GM18520 (cell line): ENCODE data around the gene SDE2.
A peak's percentile ranks its signal among the peaks of the same experiment; 100 is the strongest.
"Not testable (repeated sequence)": the region's sequence is repeated elsewhere in the genome, so short reads cannot be mapped to it uniquely, and the experiment has no call there.

ENCODE experiments used
- ATAC-seq: cut with Tn5 transposase; IDR thresholded peaks from one replicate; pipeline ENCODE4 v1.9.1; 2021; ENCODE audit not compliant: unreplicated experiment

SDE2 gene

DNA sequence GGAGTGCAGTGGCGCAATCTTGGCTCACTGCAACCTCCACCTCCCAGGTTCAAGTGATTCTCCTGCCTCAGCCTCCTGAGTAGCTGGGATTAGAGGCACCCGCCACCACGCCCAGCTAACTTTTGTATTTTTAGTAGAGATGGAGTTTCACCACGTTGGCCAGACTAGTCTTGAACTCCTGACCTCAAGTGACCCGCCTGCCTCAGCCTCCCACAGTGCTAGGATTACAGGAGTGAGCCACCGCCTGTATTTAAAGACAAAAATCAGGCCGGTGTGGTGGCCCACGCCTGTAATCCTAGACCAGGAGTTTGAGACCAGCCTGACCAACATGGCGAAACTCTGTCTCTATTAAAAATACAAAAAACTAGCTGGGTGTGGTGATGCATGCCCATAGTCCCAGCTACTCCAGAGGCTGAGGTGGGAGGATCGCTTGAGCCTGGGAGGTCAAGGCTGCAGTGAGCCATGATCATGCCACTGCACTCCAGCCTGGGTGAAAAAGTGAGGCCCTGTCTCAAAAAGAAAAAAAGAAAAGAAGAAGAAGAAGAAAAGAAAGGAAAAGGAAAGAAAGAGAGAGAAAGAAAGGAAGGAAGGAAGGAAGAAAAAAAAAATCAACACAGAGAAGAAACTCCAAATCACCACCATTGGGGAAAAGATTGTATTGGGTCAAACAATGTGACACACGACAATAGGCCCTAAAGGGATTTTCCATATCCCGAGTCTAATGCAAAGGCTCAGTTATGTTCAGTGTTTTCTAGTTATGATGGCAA, 8.2 kb upstream of the SDE2 start:
- ATAC-seq = not testable (repeated sequence)

DNA sequence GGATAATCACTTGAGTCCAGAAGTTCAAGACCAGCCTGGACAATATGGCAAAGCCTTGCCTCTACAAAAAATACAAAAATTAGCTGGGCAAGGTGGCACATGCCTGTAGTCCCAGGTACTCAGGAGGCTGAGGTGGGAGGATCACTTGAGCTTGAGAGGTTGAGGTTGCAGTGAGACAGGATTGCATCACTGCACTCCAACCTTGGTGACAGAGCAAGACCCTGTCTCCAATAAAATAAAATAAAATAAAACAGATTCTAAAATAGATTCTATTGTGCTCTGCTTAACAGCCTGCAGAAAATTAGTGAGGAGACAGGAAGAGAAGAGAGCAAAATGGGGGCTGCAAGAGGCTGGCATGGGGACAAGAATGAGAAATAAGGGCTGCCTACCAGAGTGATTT, 7.5 kb upstream of the SDE2 start:
- no peak for ATAC-seq

DNA sequence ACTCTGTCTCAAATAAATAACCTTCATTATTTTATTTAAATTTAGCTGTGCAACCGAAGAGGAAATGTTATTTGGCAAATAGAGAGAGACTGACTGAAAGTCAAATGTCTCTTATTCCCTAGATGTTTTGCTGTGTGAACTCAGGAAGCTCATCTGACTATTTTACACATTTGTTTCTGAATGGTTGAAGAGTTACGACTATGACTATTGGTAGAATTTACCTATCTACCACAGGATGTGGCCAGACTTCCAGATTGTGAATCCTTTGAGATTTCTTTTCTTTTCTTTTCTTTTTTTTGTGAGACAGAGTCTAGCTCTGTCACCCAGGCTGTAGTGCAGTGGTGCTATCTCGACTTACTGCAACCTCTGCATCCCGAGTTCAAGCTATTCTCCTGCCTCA, 5.3 kb upstream of the SDE2 start:
- ATAC-seq = no peak

DNA sequence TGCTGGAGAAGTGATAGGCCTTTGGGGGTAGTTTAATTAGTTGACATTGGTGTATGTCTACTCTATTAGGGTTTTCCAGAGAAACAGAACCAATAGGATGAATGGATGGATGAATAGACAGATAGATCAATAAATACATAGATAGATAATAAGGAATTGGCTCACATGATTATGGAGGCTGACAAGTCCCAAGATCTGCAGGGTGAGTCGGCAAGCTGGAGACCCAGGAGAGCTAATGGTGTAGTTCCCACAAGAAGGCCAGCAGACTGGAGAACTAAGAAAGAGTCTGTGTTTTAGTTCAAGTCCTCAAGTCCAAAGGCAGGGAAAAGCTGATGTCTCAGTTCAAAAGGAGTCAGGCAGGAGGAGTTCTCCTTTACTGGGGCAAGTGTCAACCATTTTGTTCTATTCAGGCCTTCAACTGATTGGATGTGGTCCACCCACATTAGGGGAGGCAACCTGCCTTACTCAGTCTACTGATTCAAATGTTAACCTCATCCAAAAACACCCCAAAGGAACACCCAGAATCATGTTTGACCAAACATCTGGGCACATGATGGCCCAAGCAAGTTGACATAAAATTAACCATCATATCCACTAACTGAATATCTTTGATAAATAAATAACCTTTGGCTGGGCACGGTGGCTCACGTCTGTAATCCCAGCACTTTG, 4.5 kb upstream of the SDE2 start:
- ATAC-seq = no peak

DNA sequence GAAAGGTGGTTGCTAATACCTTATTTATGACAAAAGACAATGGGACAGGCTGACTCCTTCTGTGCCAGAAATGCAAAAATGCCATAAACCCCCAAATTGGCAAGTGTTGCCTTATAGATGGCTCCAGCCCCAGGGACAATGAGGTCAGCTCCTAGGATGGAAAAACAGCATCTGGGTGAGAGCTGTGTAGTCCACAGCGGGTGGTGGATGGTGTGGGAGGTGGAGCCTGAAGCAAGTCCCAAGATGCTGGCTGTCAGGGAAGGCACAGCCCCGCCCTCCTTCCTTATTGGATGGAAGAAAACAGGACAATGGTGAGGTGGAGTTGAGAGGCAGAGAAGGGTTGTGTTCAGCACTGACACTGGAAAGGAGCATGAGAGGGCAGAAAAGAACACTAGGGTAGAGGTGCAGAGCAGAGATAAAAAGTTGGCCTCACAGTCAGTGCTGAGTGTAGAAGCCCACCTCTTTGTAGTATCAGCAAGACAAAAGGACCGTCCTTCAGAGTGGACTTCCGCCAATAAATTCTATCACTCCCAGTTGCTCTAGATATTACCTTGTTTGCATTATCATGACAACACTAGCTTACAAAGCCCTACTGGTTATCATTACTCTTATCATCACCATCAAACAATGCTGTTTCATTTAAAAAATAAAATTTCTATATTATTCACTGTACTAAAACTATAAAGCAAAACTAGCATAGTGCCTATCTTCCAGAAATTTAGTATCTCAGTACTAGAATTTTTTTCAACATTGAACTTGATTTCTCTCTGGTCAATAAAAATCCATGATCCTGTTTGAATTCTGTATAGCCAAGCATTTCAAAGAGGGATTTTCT, 3.7 kb upstream of the SDE2 start:
- ATAC-seq = no peak

DNA sequence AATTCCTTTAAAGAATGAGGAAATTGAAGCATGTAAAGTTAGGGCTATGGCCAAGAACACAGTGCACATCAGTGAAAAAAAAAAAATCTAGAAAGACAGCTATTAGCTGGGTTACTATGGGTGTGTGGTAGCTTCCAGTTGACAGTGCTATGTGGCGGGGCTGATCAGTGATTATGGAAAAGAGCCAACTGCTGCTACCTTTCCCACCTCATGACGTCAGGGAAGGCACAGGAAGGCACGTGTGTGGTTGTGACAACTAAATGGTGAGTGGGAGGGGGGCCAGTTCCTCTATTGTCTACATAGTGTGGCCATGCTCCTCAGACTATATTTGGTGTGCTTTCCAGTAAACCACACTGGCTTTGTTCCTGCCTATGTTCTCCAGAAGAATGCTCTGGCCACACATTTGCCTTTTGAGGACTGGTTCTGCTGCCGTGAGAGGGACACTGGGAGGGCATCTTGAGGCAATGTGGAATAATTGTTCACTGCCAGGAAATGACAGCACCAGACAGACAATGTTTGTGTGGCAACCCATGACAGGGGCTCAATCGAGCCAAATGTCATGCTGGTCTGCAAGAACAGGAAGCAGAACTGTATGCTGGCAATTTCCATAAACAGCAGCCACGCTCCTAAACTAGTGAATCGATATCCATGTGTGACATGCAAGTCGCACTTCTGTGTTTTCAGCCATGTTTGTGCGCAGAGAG, 3.0 kb upstream of the SDE2 start:
- ATAC-seq = no peak

DNA sequence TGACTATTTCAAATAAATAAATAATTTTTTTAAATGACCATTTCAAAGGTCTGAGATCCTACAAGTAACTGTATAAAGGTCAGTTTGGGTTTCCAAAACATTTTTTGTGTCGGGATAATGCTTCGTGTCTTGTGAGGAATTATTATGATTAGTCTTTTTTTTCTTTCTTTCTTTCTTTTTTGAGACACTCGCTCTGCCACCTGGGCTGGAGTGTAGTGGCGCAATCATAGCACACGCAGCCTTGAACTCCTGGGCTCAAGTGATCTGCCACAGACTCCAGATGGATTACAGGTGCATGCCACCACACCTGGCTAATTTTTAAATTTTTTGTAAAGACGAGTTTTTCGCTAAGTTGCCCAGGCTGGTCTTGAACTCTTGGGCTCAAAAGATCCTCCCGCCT, 1.9 kb upstream of the SDE2 start:
- no peak for ATAC-seq

DNA sequence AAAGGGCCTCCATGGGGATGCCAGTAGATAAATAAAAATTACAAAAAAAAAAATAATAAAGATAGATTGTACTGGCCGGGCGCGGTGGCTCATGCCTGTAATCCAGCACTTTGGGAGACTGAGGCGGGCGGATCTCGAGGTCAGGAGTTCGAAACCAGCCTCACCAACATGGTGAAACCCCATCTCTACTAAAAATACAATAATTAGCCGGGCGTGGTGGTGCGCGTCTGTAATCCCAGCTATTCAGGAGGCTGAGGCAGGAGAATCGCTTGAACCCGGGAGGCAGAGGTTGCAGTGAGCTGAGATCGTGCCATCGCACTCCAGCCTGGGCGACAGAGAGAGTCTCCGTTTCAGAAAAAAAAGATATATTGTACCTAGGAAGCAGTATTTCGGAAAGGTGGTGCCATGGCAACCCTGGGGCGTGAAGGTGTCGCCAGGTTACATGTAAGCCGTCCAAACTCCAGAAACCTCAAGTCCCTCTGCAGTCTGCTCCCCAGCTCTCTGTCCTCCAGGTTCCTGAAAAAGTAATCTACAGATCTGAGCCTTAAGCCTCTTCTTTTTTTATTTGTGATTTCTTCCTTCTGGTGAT, 1.4 kb upstream of the SDE2 start:
- ATAC-seq = not testable (repeated sequence)

DNA sequence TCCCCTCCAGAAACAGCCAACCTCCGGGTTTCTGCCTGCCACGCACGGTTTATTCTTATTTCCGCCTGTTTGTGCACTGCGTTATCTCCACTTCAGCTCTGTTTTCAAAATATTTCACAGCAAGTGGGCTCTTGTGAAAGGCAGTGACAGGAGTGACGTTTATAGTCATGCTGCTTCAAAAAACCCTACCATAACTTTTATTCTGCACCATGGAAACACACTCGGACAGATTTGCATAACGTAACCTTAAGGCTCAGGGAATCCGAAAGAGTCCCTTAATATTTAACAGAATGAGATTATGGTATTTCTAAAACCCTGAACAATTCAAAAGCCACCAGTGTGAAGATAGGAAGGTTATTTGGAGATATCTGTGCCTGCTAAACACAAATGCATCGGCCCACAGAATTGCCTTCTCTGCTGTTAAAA, 782 bp upstream of the SDE2 start:
- peak; percentile 14 for ATAC-seq

DNA sequence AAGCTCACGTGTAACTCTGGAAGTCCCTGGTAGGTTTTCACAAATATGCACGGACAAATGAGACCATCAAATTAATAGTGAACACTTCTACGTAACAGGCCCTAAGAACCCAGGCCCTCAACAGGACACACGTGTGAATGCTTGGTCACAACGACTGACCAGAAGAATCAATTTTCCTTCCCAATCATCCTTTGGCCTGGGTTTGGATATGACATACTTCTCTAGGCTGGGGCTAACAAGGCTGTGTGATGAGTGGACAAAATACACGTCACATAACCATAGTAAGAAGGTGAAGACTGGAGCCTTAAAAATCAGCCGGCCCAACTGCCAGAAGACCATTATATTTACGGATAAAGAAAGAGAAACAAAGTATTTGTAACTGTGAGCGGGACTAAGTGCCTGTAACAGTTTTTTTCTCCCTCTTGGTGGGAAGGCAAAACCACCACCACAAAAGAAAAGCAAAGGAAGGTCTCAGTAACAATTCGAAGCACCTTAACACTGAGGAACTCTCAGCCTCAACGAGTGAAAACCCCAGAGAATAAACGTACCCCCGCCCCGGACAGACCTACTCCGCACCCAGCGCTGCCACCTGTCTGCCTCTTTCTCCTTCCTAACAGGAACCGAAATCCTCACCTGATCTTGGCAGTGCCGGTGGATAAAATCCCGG, 450 bp downstream of the SDE2 start:
- ATAC-seq = no peak

DNA sequence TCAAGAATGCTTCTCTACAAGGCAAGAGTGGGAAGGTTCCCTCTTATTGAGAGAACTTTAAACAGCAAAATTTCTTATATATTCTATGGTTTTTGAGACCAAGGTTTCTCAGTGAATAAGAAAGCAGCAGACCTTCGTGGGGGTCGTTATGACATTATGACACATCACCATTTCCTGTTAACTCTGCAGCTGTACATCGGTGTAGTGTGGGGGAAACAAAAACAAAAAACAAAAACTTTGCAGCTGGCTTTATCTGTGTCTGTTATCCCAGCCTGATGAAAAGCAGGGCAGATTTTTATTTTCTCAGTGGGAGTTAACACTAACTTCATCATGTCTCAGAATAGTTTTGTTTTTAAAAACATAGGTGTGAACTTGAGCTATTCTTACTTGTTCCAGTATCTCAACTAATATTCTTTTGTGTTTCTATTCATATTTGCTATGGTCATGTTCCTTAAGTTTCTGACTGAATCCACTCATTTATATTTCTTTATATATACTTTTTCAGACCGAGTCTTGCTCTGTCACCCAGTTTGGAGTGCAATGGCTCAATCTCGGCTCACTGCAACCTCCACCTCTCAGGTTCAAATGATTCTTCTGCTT, 2.1 kb downstream of the SDE2 start:
- no peak for ATAC-seq

DNA sequence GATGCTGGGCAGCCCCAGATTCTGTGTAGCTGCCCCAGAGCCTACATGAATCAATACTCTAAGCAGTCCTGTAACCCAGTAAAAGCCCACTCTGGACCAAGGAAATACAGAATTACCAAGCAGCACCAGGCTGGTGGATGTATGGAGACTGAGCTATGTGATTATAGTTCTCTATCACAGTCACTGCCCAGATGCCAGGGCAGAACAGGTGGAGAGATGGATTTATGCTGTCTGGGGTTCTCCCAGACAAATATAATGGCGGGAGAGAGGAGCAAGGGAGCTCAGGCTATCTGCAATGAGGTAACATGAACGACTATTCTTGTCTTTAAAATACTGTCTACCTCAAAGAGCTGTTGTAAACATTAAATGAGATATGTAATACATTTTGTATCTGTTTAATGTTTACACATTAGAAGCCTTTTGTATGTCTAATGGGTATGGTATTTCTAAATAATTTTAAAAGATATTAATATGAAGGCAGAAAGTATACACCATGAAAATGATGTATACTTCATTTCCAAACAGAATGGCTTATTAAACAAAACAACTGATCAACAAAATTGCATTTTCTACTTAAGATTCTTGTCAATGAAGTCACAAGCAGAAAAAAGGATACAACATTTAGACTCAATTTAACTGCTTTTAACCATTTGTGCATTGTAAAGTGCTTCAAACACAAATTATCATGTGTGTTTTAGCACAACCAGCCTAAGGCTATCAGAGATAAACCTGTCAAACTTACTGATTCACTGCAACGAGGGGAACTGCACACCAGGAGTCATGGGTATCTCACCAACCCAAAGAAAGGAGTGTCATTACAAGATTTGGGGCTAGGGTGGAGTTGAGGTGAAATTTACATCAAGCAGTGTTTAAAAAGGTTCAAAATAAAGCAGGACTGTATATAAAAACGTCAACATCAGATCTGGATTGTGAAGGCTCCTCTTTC, 3.0 kb downstream of the SDE2 start:
- no peak for ATAC-seq

DNA sequence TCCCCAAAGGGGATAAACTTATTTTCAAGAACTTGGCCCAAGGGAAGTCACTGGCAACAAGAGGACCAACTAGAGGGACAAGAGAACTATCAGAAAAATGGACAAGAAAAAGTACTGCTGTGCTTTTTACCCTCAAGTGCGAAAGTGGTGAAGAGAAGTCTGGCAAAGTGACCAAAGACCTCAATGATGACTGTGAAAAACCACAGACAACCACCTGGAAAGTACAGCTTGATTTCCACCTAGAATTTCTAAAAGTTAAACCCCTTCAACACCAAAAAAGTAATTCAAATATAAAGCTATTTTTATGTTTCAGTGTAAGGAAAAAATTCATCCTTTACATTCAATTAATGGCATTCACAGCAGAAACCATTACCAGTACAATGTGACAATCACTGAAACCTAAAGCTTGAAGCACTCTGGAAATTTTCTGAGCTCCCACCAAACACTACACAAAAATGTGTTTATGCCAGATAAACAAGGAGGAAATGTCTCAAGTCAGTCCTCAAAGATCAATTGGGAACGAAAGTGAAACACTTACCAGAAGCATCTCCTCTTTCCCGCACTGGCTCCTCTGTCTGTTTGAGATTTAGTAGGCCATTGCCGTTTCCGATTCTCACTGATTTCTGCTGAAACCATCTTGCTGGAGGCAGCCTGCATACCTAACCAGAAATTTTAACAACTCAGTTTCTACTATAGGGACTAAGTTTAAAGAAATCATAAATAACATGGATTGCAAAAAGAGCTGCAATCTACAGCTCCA, 8.3 kb downstream of the SDE2 start:
- no peak for ATAC-seq

DNA sequence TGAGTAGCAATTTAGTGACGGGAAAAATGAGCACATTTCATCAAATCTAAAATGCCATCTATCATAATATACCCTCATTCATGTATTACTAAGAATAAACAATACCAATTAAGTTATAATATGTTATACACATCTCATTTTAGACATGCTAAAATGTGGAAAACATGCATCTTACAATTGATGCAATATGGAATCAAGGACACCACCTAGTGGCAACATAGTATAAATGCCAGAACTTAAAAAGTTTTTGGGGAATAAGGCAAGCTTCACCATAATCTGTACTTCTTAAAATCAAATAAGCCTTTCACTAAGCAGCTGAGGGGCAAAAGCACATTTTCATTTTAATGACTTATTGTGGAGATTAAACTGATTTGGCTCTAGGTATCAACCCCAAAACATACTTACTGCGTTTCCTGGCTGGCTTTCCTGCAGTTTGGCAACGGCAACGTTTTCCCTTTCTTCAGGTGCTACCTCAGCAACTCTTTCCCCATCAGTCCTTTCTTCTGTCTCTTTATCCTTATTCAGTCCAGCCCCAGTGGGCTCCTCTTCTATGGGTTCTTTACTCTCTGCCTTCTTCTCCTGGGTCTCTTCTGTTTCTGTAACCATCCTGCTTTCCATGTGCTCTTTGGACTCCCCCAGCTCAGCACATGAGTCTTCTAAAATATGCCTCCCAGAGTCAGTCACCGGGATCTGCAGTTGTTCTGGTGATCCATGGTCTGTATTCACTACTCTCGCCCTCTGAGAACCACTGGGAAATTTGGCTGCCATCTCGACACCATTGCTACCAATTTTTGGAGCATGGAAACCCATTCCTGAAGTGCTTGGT, 11.4 kb downstream of the SDE2 start:
- ATAC-seq = no peak

DNA sequence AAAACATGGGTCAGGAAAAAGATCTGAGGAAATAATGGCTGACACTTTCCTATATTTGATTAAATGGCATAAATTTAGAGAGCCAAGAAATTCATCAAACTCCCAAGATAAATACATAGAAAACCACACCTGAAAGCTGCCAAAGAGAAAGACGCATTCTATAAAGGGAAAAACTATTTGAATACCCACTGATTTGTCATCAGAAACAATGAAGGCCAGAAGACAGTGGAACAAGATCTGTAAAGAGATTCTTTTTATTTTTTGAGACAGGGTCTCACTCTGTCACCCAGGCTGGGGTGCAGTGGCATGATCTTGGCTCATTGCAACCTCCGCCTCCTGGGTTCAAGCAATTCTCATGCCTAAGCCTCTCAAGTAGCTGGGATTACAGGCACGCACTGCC, 17.4 kb downstream of the SDE2 start:
- ATAC-seq = no peak

DNA sequence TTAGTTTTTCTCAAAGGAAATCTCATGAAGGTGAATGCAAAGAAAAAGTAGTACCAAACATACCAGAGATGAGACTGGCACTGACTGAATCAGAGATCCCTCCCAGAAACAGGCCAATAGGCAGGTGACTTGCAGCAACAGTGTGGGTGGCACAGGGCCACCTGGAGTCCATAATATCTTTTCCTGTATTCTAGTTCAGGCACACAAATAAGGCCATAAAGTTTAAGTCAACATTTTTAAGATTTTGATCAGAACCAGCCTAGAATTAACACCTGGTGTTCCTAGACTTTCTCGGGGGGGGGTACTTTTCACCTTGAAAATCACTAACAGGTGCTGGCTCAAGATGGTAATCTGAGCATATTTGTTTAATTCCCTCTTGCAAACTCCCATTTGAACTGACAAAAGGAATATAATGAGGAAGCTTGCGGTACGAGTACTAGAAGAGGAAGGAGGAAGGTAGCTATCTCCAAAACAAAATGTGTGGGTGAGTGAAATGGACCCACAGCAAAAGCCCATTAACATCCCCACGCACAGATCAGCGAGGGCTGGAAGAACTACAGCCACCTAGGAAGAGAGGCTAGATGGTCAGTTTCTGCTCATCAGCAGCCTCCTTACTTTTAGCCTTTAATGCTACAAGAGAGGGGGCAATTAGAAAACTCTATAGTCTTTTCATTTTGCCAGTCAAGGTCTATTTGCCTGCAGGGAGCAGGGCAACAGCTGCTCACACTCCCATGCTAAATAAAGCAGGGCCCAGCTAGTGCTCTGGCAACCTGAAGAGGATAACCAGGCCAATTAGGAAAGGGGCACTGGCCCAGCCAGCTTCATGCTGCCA, 18.9 kb downstream of the SDE2 start:
- ATAC-seq = no peak
